Activated naive CD4-positive, alpha-beta T cell treated with anti-CD3 and anti-CD28 coated beads, Interleukin-2, amount 50 U/mL, for 24 hours (primary cell): ENCODE results near the gene CHD5.

ENCODE experiments used
- H3K27ac Mint-ChIP-seq: one replicate; pipeline ENCODE4 v1.8.0; 2021; ENCODE audit warnings: mild to moderate bottlenecking, mixed read lengths
- H3K27me3 Mint-ChIP-seq: one replicate; pipeline ENCODE4 v1.8.0; 2021; ENCODE audit warnings: mixed read lengths
- H3K36me3 Mint-ChIP-seq: one replicate; pipeline ENCODE4 v1.8.0; 2021; ENCODE audit warnings: mixed read lengths
- H3K4me1 Mint-ChIP-seq: one replicate; pipeline ENCODE4 v1.8.0; 2021; ENCODE audit warnings: mixed read lengths
- H3K4me3 Mint-ChIP-seq: one replicate; pipeline ENCODE4 v1.8.0; 2021; ENCODE audit warnings: mild to moderate bottlenecking, mixed read lengths
- H3K9me3 Mint-ChIP-seq: one replicate; pipeline ENCODE4 v1.8.0; 2021; ENCODE audit warnings: mixed read lengths

Gene CHD5

GRCh38 chr1:6168947-6169586, 11.1 kb downstream of the CHD5 start:
- Mint-ChIP-seq H3K4me3 (no peak overlapping the region), H3K27me3 (peaks cover 9% of the 10 kb centered on the region), H3K9me3 (no peaks in the 10 kb centered on the region), H3K27ac (no peak overlapping the region), H3K36me3 (no peaks in the 10 kb centered on the region), H3K4me1 (no peaks in the 10 kb centered on the region)

- peaks cover 8% of the 10 kb centered on the region for H3K27me3 Mint-ChIP-seq
- H3K27ac Mint-ChIP-seq = no peak overlapping the region
- no peaks in the 10 kb centered on the region for H3K36me3 Mint-ChIP-seq
- no peaks in the 10 kb centered on the region for H3K4me1 Mint-ChIP-seq
- no peaks in the 10 kb centered on the region for H3K9me3 Mint-ChIP-seq
- H3K4me3 Mint-ChIP-seq = no peak overlapping the region
These were observed 12.5 kb downstream of the CHD5 start for GRCh38 chr1:6167391-6168303.

- Mint-ChIP-seq H3K36me3 (no peaks in the 10 kb centered on the region), H3K9me3 (no peaks in the 10 kb centered on the region), H3K4me3 (no peak overlapping the region), H3K27me3 (peaks cover 7% of the 10 kb centered on the region), H3K4me1 (no peaks in the 10 kb centered on the region), H3K27ac (no peak overlapping the region)
These were observed 13.3 kb downstream of the CHD5 start for GRCh38 chr1:6166655-6167390.

DNA sequence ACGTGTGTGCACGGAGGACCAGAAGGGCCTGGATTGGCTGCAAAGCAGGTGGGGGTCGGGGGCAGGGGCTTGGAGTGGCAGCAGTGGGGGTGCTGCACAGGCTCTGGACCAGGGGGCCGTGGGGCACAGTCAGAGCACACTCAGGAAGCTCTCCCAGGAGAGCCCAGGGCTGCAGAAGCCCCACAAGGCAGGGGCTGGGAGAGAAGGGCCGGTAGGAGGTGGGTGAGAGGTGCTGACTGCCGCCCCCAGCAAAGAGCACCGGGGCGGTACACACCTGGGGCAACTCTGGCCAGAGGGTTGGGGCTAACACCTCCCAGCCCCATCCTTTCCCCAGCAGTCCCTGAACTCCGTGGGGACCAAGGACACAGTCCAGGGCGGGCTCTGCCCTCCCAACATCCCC, 13.9 kb downstream of the CHD5 start:
- H3K27me3 Mint-ChIP-seq = peaks cover 6% of the 10 kb centered on the region
- no peak overlapping the region for H3K4me3 Mint-ChIP-seq
- H3K27ac Mint-ChIP-seq = no peak overlapping the region
- no peaks in the 10 kb centered on the region for H3K9me3 Mint-ChIP-seq
- no peaks in the 10 kb centered on the region for H3K36me3 Mint-ChIP-seq
- H3K4me1 Mint-ChIP-seq = no peaks in the 10 kb centered on the region

- Mint-ChIP-seq H3K27ac (no peak overlapping the region), H3K36me3 (no peaks in the 10 kb centered on the region), H3K27me3 (peaks cover 10% of the 10 kb centered on the region), H3K9me3 (no peaks in the 10 kb centered on the region), H3K4me3 (no peak overlapping the region), H3K4me1 (no peaks in the 10 kb centered on the region)
These were observed 14.6 kb downstream of the CHD5 start for GRCh38 chr1:6165441-6165985.

GRCh38 chr1:6165027-6165426, 15.1 kb downstream of the CHD5 start:
- Mint-ChIP-seq H3K9me3 (no peaks in the 10 kb centered on the region), H3K4me3 (no peak overlapping the region), H3K27me3 (peaks cover 10% of the 10 kb centered on the region), H3K4me1 (no peaks in the 10 kb centered on the region), H3K27ac (no peak overlapping the region), H3K36me3 (no peaks in the 10 kb centered on the region)

GRCh38 chr1:6163973-6164617, 16.0 kb downstream of the CHD5 start:
- Mint-ChIP-seq H3K4me3 (no peak overlapping the region), H3K4me1 (no peaks in the 10 kb centered on the region), H3K27ac (no peak overlapping the region), H3K27me3 (peaks cover 10% of the 10 kb centered on the region), H3K36me3 (no peaks in the 10 kb centered on the region), H3K9me3 (no peaks in the 10 kb centered on the region)

DNA sequence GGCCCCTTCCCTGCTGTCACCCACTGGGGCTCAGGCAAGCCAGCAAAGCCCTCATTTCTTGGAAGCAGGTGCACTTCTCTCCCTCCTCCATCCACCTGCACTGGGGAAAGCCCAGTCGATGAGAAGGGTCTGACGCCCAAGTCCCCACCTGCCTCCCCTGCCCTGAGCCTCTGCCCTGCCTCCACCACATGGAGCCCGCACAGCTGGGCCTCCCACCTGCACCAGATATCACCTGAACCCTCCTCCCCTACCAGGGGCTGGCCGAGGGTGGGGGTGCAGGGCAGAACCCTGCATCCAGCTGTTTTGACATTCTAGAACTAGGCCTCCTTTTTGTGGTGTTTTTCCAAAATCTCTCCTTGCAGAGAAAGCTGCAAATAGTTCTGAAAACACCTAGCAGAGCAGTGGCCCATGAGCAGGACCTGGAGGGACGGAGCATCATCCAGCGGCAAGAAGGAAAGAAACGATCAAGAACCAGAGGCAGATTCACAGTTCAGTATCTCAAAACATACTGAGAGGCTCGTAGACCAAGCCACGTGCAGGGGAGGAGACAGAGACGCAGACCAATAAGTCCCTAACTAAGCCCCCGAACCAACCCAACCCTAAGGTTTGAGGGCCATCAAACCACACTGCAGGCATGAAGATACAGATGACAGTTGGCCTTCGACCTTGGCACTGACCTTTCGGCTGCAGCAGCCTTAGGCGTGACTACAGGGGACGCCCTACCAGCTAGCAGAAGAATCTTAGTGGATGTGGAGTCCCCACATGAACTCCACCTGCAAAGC, 16.7 kb downstream of the CHD5 start:
- no peaks in the 10 kb centered on the region for H3K9me3 Mint-ChIP-seq
- H3K36me3 Mint-ChIP-seq = no peaks in the 10 kb centered on the region
- no peak overlapping the region for H3K4me3 Mint-ChIP-seq
- no peaks in the 10 kb centered on the region for H3K4me1 Mint-ChIP-seq
- H3K27me3 Mint-ChIP-seq = peaks cover 10% of the 10 kb centered on the region
- no peak overlapping the region for H3K27ac Mint-ChIP-seq

DNA sequence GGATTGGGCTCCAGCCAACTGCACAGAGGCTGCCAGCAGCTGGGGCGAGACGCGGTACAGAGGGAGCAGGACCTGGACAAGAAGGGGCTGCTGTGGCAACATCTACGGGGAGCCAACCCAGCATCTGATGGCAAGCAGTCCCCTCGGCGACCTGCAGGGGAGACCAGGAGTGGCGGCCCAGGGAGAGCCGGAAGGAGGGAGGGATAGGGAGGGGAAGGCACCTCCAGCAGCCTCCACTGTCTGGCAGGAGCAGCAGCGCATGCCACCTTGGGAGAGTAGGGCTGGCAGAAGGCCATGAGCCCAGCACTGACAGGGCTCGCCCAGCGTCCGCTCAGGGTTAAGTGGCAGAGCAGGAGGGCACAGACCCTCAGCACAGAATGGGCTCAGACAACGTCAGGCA, 17.3 kb downstream of the CHD5 start:
- Mint-ChIP-seq H3K27ac (no peak overlapping the region), H3K36me3 (no peaks in the 10 kb centered on the region), H3K27me3 (peaks cover 12% of the 10 kb centered on the region), H3K4me3 (no peak overlapping the region), H3K4me1 (no peaks in the 10 kb centered on the region), H3K9me3 (no peaks in the 10 kb centered on the region)

- Mint-ChIP-seq H3K27ac (no peak overlapping the region), H3K36me3 (no peaks in the 10 kb centered on the region), H3K4me3 (no peak overlapping the region), H3K4me1 (no peaks in the 10 kb centered on the region), H3K27me3 (peaks cover 14% of the 10 kb centered on the region), H3K9me3 (no peaks in the 10 kb centered on the region)
These were observed 17.8 kb downstream of the CHD5 start for GRCh38 chr1:6162341-6162740.

- no peak overlapping the region for H3K27ac Mint-ChIP-seq
- no peaks in the 10 kb centered on the region for H3K4me1 Mint-ChIP-seq
These were observed 21.9 kb downstream of the CHD5 start for GRCh38 chr1:6158181-6158580.

DNA sequence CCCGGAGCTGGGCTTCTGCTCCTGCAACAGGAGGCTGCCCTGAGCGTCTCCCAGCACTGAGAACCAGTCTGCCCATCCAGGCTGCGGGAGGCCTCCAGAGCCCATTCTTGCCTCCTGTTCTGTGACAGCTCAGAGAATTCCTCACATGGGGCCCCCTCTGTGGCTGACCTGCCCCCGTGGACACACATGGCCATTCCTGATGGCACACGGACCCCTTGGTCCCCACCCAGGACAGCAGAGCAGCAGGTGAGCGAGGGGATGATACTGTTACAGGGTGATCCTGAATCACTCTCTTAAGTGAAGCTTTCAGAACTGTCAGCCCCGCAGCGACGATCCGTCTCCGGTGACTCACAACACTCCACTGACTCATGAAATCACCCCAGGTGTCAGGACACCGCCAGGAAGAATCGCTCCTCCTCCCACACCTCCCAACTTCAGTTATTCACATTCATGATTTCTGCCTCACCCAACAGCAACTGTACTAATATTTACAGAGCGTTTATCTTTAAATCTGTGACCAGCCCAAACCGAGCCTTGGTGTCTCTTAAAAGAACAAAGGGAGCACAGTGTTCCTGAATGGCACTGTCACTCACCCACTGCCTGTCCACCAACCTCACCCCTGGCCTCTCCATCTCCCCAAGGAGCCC, 22.5 kb downstream of the CHD5 start:
- Mint-ChIP-seq H3K27me3 (peaks cover 14% of the 10 kb centered on the region), H3K9me3 (no peaks in the 10 kb centered on the region), H3K27ac (no peak overlapping the region), H3K4me1 (no peaks in the 10 kb centered on the region), H3K4me3 (no peak overlapping the region), H3K36me3 (no peaks in the 10 kb centered on the region)

More at GRCh38 chr1:6158181-6158580, 21.9 kb downstream of the CHD5 start:
- H3K36me3 Mint-ChIP-seq = no peaks in the 10 kb centered on the region
- no peaks in the 10 kb centered on the region for H3K9me3 Mint-ChIP-seq
- no peak overlapping the region for H3K4me3 Mint-ChIP-seq
- H3K27me3 Mint-ChIP-seq = peaks cover 14% of the 10 kb centered on the region

GRCh38 chr1:6157132-6157527, 23.0 kb downstream of the CHD5 start:
- H3K27ac Mint-ChIP-seq = no peak overlapping the region

GRCh38 chr1:6154525-6155319, 25.4 kb downstream of the CHD5 start:
- no peaks in the 10 kb centered on the region for H3K4me1 Mint-ChIP-seq
- no peak overlapping the region for H3K27ac Mint-ChIP-seq
- no peaks in the 10 kb centered on the region for H3K36me3 Mint-ChIP-seq
- no peaks in the 10 kb centered on the region for H3K9me3 Mint-ChIP-seq
- no peak overlapping the region for H3K4me3 Mint-ChIP-seq
- H3K27me3 Mint-ChIP-seq = peaks cover 9% of the 10 kb centered on the region

More at GRCh38 chr1:6157132-6157527, 23.0 kb downstream of the CHD5 start:
- peaks cover 14% of the 10 kb centered on the region for H3K27me3 Mint-ChIP-seq
- H3K9me3 Mint-ChIP-seq = no peaks in the 10 kb centered on the region
- H3K36me3 Mint-ChIP-seq = no peaks in the 10 kb centered on the region
- no peak overlapping the region for H3K4me3 Mint-ChIP-seq
- no peaks in the 10 kb centered on the region for H3K4me1 Mint-ChIP-seq
